ENCODE measurements around the gene ATRAID. TPM values are rescaled to one million over a fixed set of nuclear protein-coding genes. Genes with fewer than 3 reads are reported as not detected.

ATRAID gene
- total RNA-seq, 1 donor from 2014 or later = 181 TPM

GRCh38 chr2:27251766-27252165, 39.9 kb downstream of the ATRAID start:
- no peak for DNase-seq

DNA sequence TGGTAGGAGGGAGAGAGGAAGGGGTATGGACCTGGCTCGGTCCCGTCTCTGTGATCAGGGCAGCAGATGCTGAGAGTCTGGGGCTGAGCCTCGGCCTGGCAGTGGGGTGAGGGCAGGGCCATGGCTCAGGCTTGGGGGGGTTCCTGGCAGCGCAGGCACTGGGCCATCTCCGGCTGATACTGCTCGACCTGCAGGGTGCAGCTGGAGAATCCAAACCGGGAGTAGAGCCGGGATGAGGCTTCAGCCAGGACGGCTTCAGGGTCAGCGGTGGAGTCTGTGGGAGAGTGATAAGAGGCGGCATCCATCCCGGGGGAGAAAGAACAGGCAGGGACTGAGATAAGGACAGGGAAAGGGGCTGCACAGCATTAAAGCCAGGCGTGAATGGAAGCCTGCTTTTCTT, 43.3 kb downstream of the ATRAID start:
- DNase-seq = peak; percentile 9

DNA sequence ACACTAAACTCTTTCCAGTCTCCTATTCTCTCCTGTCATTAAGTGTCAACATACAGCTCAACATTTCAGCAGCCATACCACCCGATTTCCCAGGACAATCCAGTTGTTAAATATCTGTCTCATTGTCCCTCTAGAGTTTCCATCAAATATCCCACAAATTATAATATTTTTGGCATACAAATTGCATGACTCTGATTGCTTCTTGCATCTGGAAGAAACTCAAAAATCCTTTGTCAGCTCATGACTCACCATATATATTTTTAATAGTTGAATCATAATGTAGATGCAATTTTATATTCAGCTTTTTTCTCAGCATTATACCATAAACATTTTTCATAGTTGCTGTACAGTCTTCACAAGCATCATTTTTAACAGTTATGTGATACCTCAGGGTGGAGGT, 43.8 kb downstream of the ATRAID start:
- DNase-seq = no peak

DNA sequence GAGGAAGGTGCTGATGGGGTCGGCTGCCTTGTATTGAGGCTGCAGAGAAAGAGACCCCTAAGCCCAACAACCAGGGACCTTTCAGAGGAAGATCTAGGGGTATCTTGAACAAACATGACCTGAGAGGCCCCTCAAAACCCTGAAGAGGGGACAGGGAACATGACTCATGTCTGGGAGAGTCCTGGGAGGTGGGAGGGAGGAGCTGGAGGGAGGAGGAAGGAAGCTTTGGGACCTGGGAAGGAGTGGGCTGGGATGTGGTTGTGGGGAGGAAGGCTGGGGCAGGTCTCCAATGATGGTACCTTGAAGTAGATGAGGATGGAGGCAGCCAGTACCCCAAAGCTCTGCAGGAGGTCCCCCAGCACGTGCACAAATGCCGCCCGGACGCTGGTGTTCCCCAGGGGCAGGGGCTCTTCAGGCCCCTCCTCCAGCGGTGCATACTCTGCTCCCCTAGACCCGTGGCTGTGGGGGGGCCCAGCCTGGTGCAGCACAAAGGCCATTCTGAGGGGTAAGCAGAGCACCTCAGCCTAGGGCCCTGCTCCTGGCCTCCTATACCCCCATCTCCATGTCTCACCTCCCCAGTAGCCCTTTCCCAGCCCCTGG, 45.1 kb downstream of the ATRAID start:
- DNase-seq = no peak

DNA sequence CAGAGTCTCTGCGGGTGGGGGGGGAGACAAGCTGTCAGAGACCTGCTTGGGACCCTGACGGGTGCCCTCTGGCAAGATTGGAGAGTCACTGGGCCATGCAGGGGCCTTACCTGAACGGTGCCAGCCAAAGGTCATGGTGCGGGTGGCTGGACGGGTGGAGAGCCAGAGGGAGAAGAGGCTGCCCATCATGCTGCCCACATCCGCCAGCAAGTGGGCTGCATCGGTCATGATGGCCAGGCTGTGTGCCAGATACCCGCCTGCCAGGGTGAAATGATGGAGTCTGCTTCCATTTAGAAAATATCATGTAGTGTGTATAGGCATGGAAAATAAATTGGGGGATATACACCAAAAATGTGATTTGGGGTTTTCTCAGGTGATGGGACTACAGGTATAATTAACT, 46.2 kb downstream of the ATRAID start:
- DNase-seq = no peak

- no peak for DNase-seq
These were observed 49.5 kb downstream of the ATRAID start for GRCh38 chr2:27261241-27261925.

- no peak for DNase-seq
These were observed 50.1 kb downstream of the ATRAID start for GRCh38 chr2:27261926-27262298.

DNA sequence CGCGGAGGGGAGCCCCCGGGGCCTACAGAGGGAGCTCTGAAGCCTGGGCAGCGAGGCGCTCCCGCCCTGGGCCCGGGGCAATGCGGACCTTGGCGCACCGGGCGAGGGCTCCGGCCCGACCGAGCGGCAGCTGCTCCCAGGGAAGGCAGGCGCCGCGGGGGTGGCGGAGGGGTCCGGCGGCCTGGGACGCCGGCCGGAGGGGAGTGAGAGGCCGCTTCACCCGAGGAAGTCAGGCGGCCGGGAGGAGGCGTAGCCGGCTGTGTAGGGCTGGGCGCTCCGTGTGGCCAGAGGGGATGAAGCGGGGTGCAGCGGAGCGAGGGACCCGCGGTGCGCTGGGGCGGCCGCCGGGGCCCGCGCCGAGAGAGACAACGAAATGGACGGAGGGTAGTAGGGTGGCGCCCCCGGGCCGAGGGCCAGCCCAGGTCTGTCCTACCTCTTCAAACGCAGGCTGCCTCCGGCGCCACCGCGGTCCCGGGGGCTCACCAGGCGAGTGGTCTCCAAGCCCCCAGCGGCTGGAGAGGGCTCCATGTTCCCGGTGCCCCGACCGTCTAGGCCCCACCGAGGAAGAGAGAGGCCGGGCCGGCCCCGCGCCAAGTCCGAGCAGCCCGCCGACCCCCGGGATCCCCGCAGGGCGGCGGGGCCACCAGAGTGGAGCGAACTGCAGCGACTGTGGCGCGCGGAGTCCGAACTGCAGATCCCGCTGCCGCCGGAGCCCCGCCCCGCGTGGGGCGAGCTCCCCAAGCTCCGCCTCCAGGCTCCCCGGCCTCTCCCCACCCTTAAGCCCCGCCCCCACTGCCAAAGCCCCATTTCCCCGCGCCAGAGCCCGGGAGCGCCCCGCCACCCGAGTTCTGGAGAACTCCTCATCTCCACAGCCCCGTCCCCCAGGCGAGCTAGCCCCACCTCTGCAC, 50.8 kb downstream of the ATRAID start, which contains the start of gene SLC30A3:
Gene SLC30A3, minus strand, starts transcription at position 669 of the 908 bp plus-strand sequence. Its CDS starts 141 bp downstream, at position 528.
- DNase-seq = peak; percentile 55

DNA sequence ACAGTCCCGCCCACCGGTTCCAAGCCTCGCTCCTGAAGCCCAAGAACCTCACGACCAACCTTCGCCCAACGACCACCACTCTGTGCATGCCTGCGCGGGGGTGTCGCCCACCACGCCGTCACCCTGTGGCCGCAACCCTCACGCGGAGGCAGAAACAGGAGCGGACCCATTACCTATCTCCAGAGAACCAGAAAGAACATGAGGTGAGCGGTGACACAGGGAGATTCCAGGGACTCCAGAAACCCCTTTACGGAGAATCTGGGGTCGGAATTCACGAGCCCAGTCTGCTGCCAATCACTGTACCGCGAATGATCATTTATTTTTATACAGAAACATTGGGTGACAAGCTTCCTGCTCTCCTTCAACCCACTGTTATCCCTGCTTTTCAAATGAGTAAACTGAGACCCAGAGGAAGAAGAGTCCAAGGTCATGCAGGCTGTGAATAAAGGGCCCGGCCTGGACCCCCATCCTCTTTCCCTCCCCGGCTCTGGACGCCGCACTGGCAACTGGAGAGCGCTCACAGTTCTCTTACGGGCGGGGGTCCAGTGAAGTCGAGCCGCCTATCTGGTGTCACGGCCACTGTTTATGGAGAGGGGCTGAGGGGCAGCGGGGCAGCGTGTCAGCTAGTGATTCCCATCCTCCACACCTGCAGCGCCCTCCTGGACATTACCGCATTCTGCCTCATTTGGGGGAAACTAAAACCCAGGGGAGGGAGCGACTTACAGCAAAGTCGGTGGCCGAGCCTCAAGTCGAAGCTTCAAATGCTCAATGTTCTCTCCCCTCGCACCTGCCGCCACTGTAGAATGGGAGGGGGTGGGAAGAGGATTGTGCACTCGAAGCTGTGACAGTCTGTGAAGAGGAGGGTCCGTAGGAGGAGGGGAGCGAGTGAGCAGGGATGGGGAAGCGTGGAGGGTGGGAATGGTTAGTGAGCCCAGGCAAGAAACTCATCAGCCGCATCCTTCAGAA, 51.7 kb downstream of the ATRAID start:
- no peak for DNase-seq

GRCh38 chr2:27264253-27264752, 52.5 kb downstream of the ATRAID start:
- no peak for DNase-seq

DNA sequence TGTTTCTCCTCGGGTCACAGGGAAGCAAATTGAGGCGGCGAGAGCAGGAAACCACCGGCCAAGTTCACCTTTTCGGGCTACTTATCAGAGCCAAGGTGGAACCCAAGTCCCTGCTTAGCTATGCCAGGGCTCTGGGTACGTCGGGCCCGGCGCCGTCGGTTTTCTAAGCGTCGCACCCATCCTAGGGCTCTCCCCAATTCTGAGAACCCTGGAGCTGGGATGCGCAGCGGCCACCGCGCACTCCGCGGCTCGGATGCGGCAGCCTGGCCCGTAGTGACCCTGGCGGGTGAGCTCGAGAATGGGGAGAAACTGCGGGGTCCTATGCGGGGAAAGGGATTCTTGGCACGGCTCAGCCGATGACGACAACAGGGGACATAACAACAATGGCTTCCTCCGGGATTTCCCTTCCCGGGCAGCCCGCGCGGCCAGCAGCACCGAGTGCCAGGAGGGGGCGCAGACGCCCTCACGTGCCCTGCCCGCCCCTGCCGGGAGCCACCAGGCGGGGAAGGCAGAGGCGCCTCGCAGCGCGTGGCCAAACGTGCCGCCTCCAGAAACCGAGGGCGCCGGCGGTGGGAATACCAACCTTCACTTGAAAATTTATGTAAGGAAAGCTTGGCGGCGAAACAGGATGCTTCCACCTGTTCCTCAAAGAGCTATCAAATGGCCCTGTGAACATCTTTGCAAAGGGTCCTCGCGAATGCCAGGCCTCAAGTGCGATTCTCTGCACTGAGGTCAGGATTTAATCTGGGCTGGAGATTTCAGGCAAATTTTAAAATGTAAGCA, 53.1 kb downstream of the ATRAID start:
- DNase-seq = peak; percentile 90

GRCh38 chr2:27265536-27265870, 53.7 kb downstream of the ATRAID start:
- no peak for DNase-seq

Other genes starting within 250 kb of the ATRAID start
- 0.17 and 1.3 TPM in 2 replicates for gene MAPRE3, start 241.4 kb upstream of the ATRAID start, total RNA-seq
- 23.5 and 33.4 TPM in 2 replicates for gene TMEM214, start 179.1 kb upstream of the ATRAID start, total RNA-seq
- 17.0 and 19.7 TPM in 2 replicates for gene AGBL5, start 160.4 kb upstream of the ATRAID start, total RNA-seq
- 323 and 569 TPM in 2 replicates for gene OST4, start 140.4 kb upstream of the ATRAID start, total RNA-seq
- 33.7 and 41.9 TPM in 2 replicates for gene EMILIN1, start 133.4 kb upstream of the ATRAID start, total RNA-seq
- gene KHK, start 125.3 kb upstream of the ATRAID start, total RNA-seq = 4.8 and 5.5 TPM in 2 replicates
- gene CGREF1, start 92.9 kb upstream of the ATRAID start, total RNA-seq = 4.8 TPM in 2 replicates
- not detected in 2 replicates for gene ABHD1, start 88.2 kb upstream of the ATRAID start, total RNA-seq
- gene PREB, start 77.4 kb upstream of the ATRAID start, total RNA-seq = 46.4 and 46.8 TPM in 2 replicates
- gene PRR30, start 72.6 kb upstream of the ATRAID start, total RNA-seq = not detected in 2 replicates
- not detected in 2 replicates for gene TCF23, start 63.0 kb upstream of the ATRAID start, total RNA-seq
- gene SLC5A6, start 227 bp downstream of the ATRAID start, total RNA-seq = 52.8 and 58.4 TPM in 2 replicates
- 33.5 and 69.8 TPM in 2 replicates for gene CAD, start 5.3 kb downstream of the ATRAID start, total RNA-seq
- gene SLC30A3, start 51.0 kb downstream of the ATRAID start, total RNA-seq = 17.9 and 25.8 TPM in 2 replicates
- gene DNAJC5G, start 63.4 kb downstream of the ATRAID start, total RNA-seq = 0.93 and 2.7 TPM in 2 replicates
- gene TRIM54, start 70.4 kb downstream of the ATRAID start, total RNA-seq = 0.74 and 1.2 TPM in 2 replicates
- 0.37 and 1.0 TPM in 2 replicates for gene UCN, start 96.4 kb downstream of the ATRAID start, total RNA-seq
- gene MPV17, start 111.1 kb downstream of the ATRAID start, total RNA-seq = 48.6 and 64.3 TPM in 2 replicates
- 26.7 and 37.4 TPM in 2 replicates for gene GTF3C2, start 144.7 kb downstream of the ATRAID start, total RNA-seq
- gene EIF2B4, start 158.3 kb downstream of the ATRAID start, total RNA-seq = 27.1 and 29.3 TPM in 2 replicates
- gene SNX17, start 158.6 kb downstream of the ATRAID start, total RNA-seq = 143 and 158 TPM in 2 replicates
- gene ZNF513, start 168.7 kb downstream of the ATRAID start, total RNA-seq = 8.0 and 9.3 TPM in 2 replicates
- 109 and 164 TPM in 2 replicates for gene PPM1G, start 197.6 kb downstream of the ATRAID start, total RNA-seq
- 122 and 132 TPM in 2 replicates for gene NRBP1, start 216.6 kb downstream of the ATRAID start, total RNA-seq
- 0.47 and 0.51 TPM in 2 replicates for gene KRTCAP3, start 230.3 kb downstream of the ATRAID start, total RNA-seq

All from dermis blood vessel endothelial cell (primary cell).